Right ventricle myocardium inferior (tissue), 1 donor: Measurements from ENCODE around the gene KIF1B. TPM values are rescaled to one million over a fixed set of nuclear protein-coding genes. Genes with fewer than 3 reads are reported as not detected.
"Not testable (repeated sequence)": the region's sequence is repeated elsewhere in the genome, so short reads cannot be mapped to it uniquely, and the experiment has no call there.

Source experiments
- ATAC-seq: fragments of 200-7000 bp; cut with Tn5 transposase; one replicate; pipeline ENCODE4 v1.9.1; 2020; ENCODE audit warnings: mild to moderate bottlenecking, moderate library complexity
- DNase-seq: peaks from one replicate; pipeline ENCODE4 v3.0.0; 2021; ENCODE audit errors: missing footprints
- intact Hi-C: fragments of 100-400 bp; cut with DNase I; formaldehyde crosslinking; loops from one replicate; pipeline ENCODE4 v1.11.0; 2022
- total RNA-seq: library from RNA; stranded (reverse); fragmentation: NEBNext Ultra II Directional; extraction: Animal tissue kit (Norgen Biotek cat#: 25700); gene quantifications from one replicate; pipeline ENCODE4 v1.2.1, GENCODE V29; 2021
- donor health status: DM: no; HTN: yes; CAD: no; lungs with severe emphysema.

Gene KIF1B
- total RNA-seq, 1 donor from 2014 or later, result 70.0 TPM

GRCh38 chr1:10187026-10187334 is 23.4 kb upstream of the KIF1B start:
- ATAC-seq, result no peak

DNA sequence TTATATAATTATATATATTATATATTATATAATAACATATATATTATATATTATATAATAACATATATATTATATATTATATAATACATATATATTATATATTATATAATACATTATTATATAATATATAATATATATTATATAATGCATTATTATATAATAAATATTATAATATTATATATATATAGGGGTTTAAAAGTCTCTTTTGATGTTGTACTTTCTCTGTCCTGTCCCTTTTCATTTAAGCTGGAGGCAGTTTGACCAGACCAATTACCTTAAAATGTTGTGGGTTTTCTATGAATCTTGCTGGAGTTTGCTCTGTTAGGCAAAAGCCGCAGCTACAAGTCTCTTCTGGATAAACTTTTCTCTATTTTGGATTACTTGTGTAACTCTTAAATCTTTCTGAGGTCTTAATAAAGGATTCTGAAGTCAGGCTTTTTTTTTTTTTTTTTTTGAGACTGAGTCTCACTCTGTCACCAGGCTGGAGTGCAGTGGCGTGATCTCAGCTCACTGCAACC is 22.2 kb upstream of the KIF1B start:
- no peak for ATAC-seq
- DNase-seq, result no peak
- intact Hi-C loops, result no loop called here

More at GRCh38 chr1:10187026-10187334, 23.4 kb upstream of the KIF1B start:
- intact Hi-C loops, result no loop called here
- no peak for DNase-seq

GRCh38 chr1:10189659-10190058 is 20.7 kb upstream of the KIF1B start:
- ATAC-seq (no peak), DNase-seq (no peak)
- intact Hi-C loops, result no loop called here

GRCh38 chr1:10192263-10192662 is 18.1 kb upstream of the KIF1B start:
- DNase-seq (no peak), ATAC-seq (no peak)
- intact Hi-C loops, result no loop called here

GRCh38 chr1:10193288-10193687 is 17.1 kb upstream of the KIF1B start:
- ATAC-seq, result no peak
- intact Hi-C loops, result no loop called here
- DNase-seq, result no peak

- intact Hi-C loops, result no loop called here
- DNase-seq (no peak), ATAC-seq (no peak)
Observed at GRCh38 chr1:10195570-10195969, 14.8 kb upstream of the KIF1B start.

DNA sequence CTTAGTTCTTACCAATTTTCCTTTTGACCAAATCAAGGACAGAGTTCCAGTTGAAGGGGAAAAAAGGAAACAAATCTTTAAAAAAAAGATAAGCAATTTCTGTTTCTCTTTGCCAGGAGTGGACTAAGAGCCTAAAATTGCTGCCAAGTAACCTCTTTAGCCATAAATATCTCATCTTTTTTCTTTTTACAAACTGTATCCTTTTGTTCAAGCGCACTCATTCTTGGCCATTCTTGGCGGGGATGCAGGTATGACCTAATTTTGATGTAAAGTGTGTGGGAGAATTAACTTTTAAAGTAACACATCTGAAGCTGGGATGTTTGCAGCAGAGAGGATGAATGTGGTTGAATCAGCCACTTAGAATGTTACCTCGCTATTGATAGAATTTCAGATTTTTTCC is 13.4 kb upstream of the KIF1B start:
- intact Hi-C loops, result no loop called here
- no peak for DNase-seq
- ATAC-seq, result no peak

DNA sequence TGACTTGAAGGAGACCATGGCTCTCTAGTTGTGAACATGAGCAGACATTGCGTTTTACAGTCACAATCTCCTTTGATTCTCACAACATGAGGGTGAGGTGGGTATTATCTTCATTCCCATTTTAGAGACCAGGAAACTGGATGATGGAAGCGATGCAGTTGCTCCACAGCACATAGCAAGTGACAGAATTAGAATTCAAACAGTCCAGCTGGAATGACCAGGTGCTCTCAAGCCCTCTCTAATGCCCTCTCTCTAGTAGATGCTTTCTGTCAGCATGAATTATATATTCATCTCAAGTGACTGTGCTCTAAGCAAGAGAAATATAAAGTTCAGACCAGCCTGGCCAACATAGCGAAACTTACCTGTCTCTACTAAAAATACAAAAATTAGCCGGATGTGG is 9.8 kb upstream of the KIF1B start:
- ATAC-seq, result no peak
- DNase-seq, result no peak
- intact Hi-C loops, result no loop called here

- ATAC-seq, result no peak
- intact Hi-C loops, result no loop called here
- no peak for DNase-seq
Observed at GRCh38 chr1:10204003-10204642, 6.2 kb upstream of the KIF1B start.

GRCh38 chr1:10205206-10205605 is 5.2 kb upstream of the KIF1B start:
- DNase-seq, intact Hi-C loops, ATAC-seq: not testable (repeated sequence)

DNA sequence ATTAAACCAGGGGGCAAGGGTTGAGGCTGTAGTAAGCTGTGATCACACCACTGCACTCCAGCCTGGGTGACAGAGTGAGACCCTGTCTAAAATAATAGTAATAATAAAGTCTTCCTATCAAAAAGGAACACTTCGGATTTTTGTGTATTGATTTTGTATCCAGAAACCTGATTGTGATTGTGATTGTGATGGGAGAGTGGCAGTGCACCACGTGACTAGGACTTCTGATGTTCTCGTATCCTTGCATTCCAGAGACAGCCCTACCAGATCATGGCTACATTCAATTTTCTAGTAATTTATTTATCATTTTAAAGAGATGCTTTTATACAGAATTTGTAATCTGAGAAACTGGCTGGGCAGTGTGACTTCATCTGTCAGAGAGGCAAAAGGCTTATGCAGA is 2.6 kb upstream of the KIF1B start:
- intact Hi-C loops, result no loop called here
- no peak for ATAC-seq
- DNase-seq, result no peak

GRCh38 chr1:10208537-10208936 is 1.8 kb upstream of the KIF1B start:
- intact Hi-C loops, result no loop called here
- ATAC-seq (no peak), DNase-seq (no peak)

DNA sequence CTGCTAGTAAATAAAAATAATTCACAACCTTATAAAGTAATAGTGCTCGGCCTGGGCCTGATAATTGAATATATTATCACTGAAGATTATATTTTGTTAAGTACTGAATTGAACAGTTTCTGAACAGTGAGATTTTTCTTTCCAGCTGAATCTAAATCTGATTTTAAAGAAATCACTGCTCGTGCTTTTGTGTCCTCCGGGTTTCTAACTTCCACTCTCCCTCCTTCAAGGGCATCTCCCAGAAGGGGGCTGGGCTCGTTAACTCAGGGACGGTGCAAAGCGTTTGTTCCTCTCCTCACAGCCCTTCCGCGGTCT is 823 bp upstream of the KIF1B start:
- ATAC-seq, result no peak
- intact Hi-C loops, result no loop called here
- DNase-seq, result no peak

DNA sequence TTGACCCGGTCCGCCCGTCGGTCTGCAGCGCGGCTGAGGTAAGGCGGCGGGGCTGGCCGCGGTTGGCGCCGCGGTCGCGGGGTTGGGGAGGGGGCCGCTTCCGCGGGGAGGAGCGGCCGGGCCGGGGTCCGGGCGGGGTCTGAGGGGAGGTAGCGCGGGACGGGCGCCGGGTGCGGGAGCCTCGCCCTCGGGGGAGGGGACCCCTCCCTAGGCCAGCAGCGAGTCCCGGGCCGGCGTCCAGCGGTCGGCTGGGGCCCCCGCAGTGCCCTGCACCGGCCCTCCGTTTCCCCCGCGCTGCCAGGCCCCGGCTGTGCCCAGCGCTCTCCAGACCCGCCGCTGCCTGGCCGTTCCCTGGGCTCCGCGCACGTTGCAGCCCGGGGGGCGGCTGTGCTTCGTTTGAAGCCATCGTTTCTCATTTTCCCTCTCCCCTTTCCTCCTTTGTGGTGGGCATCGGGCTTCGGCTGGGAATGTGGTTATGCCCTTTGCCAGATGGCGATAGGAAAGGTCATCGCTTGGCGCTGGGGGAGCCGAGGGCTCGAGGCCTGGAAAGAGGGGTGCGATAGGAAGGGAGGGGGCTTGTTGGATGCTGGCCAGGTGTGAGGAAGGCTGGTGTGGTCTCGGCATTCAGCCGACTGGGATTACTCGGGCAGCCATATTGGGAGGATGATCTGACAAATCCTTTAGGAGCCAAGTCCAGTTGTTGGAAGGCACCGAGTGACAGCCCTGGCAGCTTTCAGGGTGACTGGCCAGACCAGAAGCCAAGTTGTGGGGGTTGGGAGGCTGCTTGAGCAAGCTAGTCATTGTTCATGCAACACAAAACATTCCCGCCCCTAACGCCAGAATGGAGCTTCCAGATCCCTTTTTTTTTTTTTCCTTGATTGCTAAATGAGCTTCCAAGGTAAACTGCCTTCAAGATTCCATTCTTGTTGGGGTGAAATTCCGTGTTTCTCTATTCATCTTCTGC is 753 bp downstream of the KIF1B start:
- ATAC-seq (peak; percentile 65), DNase-seq (peak; percentile 92)
- intact Hi-C loops, result loop anchor here (1.0 to 5.0 kb wide), 5 partner anchors 46 to 218 kb away; no protein-coding TSS in a partner anchor

DNA sequence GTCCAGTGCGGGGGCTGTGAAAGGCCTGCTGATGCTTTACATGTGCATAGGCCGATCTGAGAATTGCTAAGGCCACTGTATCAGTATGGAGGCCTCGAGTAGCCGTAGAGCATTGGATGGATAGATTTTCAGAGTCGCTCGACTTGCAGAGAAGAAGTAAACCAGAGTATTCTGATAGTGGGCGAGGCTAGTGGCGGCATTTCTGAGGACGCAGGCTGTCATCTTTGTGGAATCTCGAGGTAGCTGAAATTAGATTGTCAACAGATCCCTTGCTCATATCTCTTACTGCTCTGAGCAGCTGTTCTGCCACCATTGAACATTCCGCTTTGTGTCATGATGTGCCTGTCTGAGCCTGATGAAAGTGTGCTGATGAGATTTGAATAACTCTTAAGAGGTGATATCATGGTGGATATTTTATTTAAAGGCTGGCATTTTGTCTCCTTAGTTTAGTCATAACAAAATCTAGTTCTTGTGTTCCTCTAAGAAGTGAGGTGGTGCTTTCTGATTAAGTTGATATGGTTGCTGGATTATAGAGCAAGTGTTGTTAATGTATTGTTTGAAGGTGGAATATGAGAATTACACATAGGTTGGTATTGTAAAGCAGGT is 1.5 kb downstream of the KIF1B start:
- no peak for DNase-seq
- no peak for ATAC-seq
- intact Hi-C loops, result loop anchor here (2.0 to 5.0 kb wide), 4 partner anchors 45 to 217 kb away; no protein-coding TSS in a partner anchor

GRCh38 chr1:10212476-10212875 is 2.1 kb downstream of the KIF1B start:
- no peak for ATAC-seq
- intact Hi-C loops, result loop anchor here (5.0 kb wide), 1 partner anchor 45 kb away; no protein-coding TSS in a partner anchor
- no peak for DNase-seq

- DNase-seq (no peak), ATAC-seq (no peak)
- intact Hi-C loops, result loop anchor here (5.0 kb wide), 1 partner anchor 44 kb away; no protein-coding TSS in a partner anchor
Observed at GRCh38 chr1:10213186-10213705, 2.9 kb downstream of the KIF1B start.

DNA sequence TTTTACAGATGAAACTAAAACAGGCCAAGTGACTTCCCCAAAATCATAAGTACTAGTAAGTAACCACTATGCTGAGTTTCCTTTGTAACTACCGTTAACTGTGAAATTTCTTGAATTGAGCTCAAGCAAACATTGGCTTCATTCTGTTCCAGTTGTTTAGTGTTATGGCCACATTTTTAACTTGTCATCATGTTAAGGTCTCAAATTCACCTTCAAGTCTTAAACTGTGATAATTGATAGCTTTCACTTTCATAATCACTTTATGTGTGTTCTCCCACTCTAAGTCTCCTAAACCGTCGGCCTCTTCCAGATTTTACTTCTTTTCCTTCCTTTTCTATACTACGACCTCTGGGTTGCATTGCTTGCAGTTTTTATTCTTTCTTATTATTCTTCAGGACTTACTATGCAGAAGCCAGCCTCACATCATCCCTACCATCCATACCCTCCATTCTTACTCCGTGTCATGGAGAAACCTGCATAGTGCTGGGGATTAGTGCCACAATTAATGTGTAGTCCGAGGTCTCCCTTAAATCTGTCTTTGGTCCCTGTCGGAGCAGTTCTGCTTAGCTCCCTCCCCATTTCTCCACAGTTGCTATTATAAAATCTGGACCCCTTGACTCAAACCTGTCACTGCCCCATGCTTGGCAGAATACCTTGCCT is 5.8 kb downstream of the KIF1B start:
- intact Hi-C loops, result no loop called here

More for the DNA sequence above, 5.8 kb downstream of the KIF1B start:
- DNase-seq (no peak), ATAC-seq (no peak)
